Measurements from ENCODE around the gene ATP6V0C. TPM values are rescaled to one million over a fixed set of nuclear protein-coding genes. Genes with fewer than 3 reads are reported as not detected.

Gene ATP6V0C
- total RNA-seq, 1 experiment from 2014 or later: 176 TPM

GRCh38 chr16:2485811-2486507, 27.8 kb upstream of the ATP6V0C start:
- Histone ChIP-seq H3K18ac (ENCODE audit: insufficient read length, low read depth, low read length) (no peak overlapping the region), H2BK12ac (ENCODE audit: insufficient read length, low read depth, low read length) (no peak overlapping the region), H3T11ph (ENCODE audit: low read length) (no peak overlapping the region), H3K9ac (ENCODE audit: extremely low read depth, insufficient read length, low read length) (no peak overlapping the region), H3K4me1 (ENCODE audit: insufficient read depth, low read length) (no peaks in the 10 kb centered on the region), H3K23me2 (ENCODE audit: insufficient read length, low read depth, low read length, poor library complexity, severe bottlenecking) (no peaks in the 10 kb centered on the region), H2BK120ac (ENCODE audit: low read depth, low read length, poor library complexity, severe bottlenecking) (no peak overlapping the region), H3K9me3 (ENCODE audit: control insufficient read depth, low read depth, low read length) (no peaks in the 10 kb centered on the region), H4K20me1 (ENCODE audit: control insufficient read depth, insufficient read depth, insufficient read length) (peaks cover 4% of the 10 kb centered on the region), H4K5ac (ENCODE audit: insufficient read length, low read depth, low read length) (no peak overlapping the region), H3K4ac (ENCODE audit: low read depth, low read length) (no peak overlapping the region), H3K27me3 (ENCODE audit: insufficient read depth, low read length) (no peaks in the 10 kb centered on the region), H3K27ac (ENCODE audit: insufficient read length, low read depth, low read length) (no peak overlapping the region), H3K56ac (ENCODE audit: insufficient read length, low read depth, low read length) (no peak overlapping the region), H4K8ac (replicated peaks; ENCODE audit: insufficient read length, low read depth, low read length) (no peak overlapping the region), H2AFZ (ENCODE audit: low read length) (no peak overlapping the region), H3K79me2 (ENCODE audit: insufficient read depth, low read length) (no peaks in the 10 kb centered on the region; the same call in 1 of the 2 replicates), H2BK20ac (ENCODE audit: low read depth, low read length, poor library complexity, severe bottlenecking) (no peak overlapping the region), H4K91ac (ENCODE audit: insufficient read length, low read depth, low read length) (no peak overlapping the region), H2BK5ac (ENCODE audit: insufficient read length, low read length) (no peak overlapping the region), H3K79me1 (ENCODE audit: insufficient read depth, low read depth, low read length, poor library complexity, severe bottlenecking) (no peaks in the 10 kb centered on the region), H2AK5ac (ENCODE audit: insufficient read length, low read length) (no peak overlapping the region), H3K23ac (ENCODE audit: insufficient read length, low read depth, low read length) (no peak overlapping the region), H2BK15ac (ENCODE audit: low read depth, low read length) (no peak overlapping the region), H3K14ac (ENCODE audit: insufficient read depth, low read length) (no peak overlapping the region), H3K4me2 (ENCODE audit: insufficient read depth, insufficient read length, low read length) (no peak overlapping the region)
- H3K9me3 Mint-ChIP-seq: no peaks in the 10 kb centered on the region
- H3K36me3 Mint-ChIP-seq (ENCODE audit: insufficient read depth in 1 of 3, low read depth in 3 of 3): no peaks in the 10 kb centered on the region
- no peak overlapping the region for H3K27ac Mint-ChIP-seq
- H3K4me3 Mint-ChIP-seq: no peak overlapping the region
- peaks cover 11 to 15% of the 10 kb centered on the region in 2 experiments for H3K4me1 Mint-ChIP-seq
- WGBS (ENCODE audit: extremely low coverage, insufficient read length, low lambda C conversion rate): no CpG with 5 or more reads among the region's 33 CpGs
- TF ChIP-seq CTCF (conservative IDR thresholded peaks at IDR 0.05): no peak
- H3K27me3 Mint-ChIP-seq (ENCODE audit: low read depth): no peaks in the 10 kb centered on the region
- DNase-seq: no peak
